ENCODE results near the gene MAP2. TPM values are rescaled to one million over a fixed set of nuclear protein-coding genes. Genes with fewer than 3 reads are reported as not detected.

Gene MAP2
- total RNA-seq, 1 donor from 2014 or later = 1.9 TPM

- peaks cover 24% of the 10 kb centered on the region for H3K4me1 Mint-ChIP-seq
- H3K9me3 Mint-ChIP-seq = no peaks in the 10 kb centered on the region
- intact Hi-C loops (cut with micrococcal nuclease) = loop anchor here (5.0 to 10.0 kb wide), 3 partner anchors 583 to 1165 kb away; partner anchors contain the start of genes IDH1, LANCL1 and RPE
- POLR2A ChIA-PET = no interaction called here
- CTCF ChIA-PET = interaction anchor here (4.2 kb wide), 1 partner anchor 155 kb away, joined by 29 read pairs; no protein-coding TSS in a partner anchor
- ATAC-seq (ENCODE audit: low read depth) (no peak), DNase-seq (no peak)
- no peaks in the 10 kb centered on the region for H3K36me3 Mint-ChIP-seq (ENCODE audit: low read depth)
- no peak overlapping the region for H3K27ac Mint-ChIP-seq
- H3K4me3 Mint-ChIP-seq = no peak overlapping the region
- H3K27me3 Mint-ChIP-seq = peaks cover 4% of the 10 kb centered on the region
- TF ChIP-seq CTCF (IDR thresholded peaks at IDR 0.05) = no peak
Observed at GRCh38 chr2:209422191-209422754, 1.6 kb upstream of the MAP2 start.

- Mint-ChIP-seq H3K36me3 (ENCODE audit: low read depth) (no peaks in the 10 kb centered on the region), H3K27ac (no peak overlapping the region), H3K9me3 (no peaks in the 10 kb centered on the region), H3K4me3 (peak overlapping the region; percentile 87), H3K4me1 (peaks cover 24% of the 10 kb centered on the region), H3K27me3 (peaks cover 4% of the 10 kb centered on the region)
- ChIA-PET POLR2A (interaction anchor here (0.5 kb wide), 1 partner anchor 1103 kb away, joined by 4 read pairs; no protein-coding TSS in a partner anchor), CTCF (interaction anchor here (1.2 to 4.2 kb wide), 7 partner anchors 7 to 537 kb away, joined by 3 to 32 read pairs (median 10); no protein-coding TSS in a partner anchor)
- intact Hi-C loops (cut with micrococcal nuclease) = loop anchor here (1.0 to 10.0 kb wide), 5 partner anchors 537 to 1167 kb away; partner anchors contain the start of genes IDH1, KANSL1L, LANCL1 and RPE
- ATAC-seq (ENCODE audit: low read depth) = peak; percentile 6
- TF ChIP-seq CTCF (IDR thresholded peaks at IDR 0.05) = no peak
- DNase-seq = peak; percentile 21
Observed at GRCh38 chr2:209424199-209424701, 403 bp downstream of the MAP2 start.

GRCh38 chr2:209424781-209425470 is 1.1 kb downstream of the MAP2 start:
- TF ChIP-seq CTCF (IDR thresholded peaks at IDR 0.05) = no peak
- Mint-ChIP-seq H3K9me3 (no peaks in the 10 kb centered on the region), H3K27ac (no peak overlapping the region), H3K36me3 (ENCODE audit: low read depth) (no peaks in the 10 kb centered on the region), H3K27me3 (peaks cover 4% of the 10 kb centered on the region), H3K4me3 (peak overlapping the region; percentile 87), H3K4me1 (peaks cover 24% of the 10 kb centered on the region)
- ATAC-seq (ENCODE audit: low read depth) (no peak), DNase-seq (no peak)
- CTCF ChIA-PET = interaction anchor here (0.6 to 4.2 kb wide), 10 partner anchors 8 to 1577 kb away, joined by 3 to 32 read pairs (median 4); no protein-coding TSS in a partner anchor
- POLR2A ChIA-PET = no interaction called here
- intact Hi-C loops (cut with micrococcal nuclease) = loop anchor here (1.0 to 10.0 kb wide), 10 partner anchors 45 to 1168 kb away; partner anchors contain the start of genes IDH1, KANSL1L, LANCL1 and RPE

GRCh38 chr2:209425471-209426071 is 1.7 kb downstream of the MAP2 start:
- no peak for ATAC-seq (ENCODE audit: low read depth)
- Mint-ChIP-seq H3K4me3 (no peak overlapping the region), H3K27me3 (peaks cover 4% of the 10 kb centered on the region), H3K4me1 (peaks cover 24% of the 10 kb centered on the region), H3K27ac (no peak overlapping the region), H3K36me3 (ENCODE audit: low read depth) (no peaks in the 10 kb centered on the region), H3K9me3 (no peaks in the 10 kb centered on the region)
- intact Hi-C loops (cut with micrococcal nuclease) = loop anchor here (1.0 to 10.0 kb wide), 8 partner anchors 45 to 1049 kb away; partner anchors contain the start of genes KANSL1L, LANCL1 and RPE
- POLR2A ChIA-PET = interaction anchor here (0.6 kb wide), 1 partner anchor 152 kb away, joined by 4 read pairs; no protein-coding TSS in a partner anchor
- DNase-seq = no peak
- no peak for TF ChIP-seq CTCF (IDR thresholded peaks at IDR 0.05)
- CTCF ChIA-PET = interaction anchor here (0.6 to 4.2 kb wide), 10 partner anchors 9 to 1578 kb away, joined by 3 to 32 read pairs (median 4); no protein-coding TSS in a partner anchor
